HL-60 (cell line): ENCODE data around the gene SMARCC2.

ENCODE experiments used
- GABPA ChIP-seq: IDR thresholded peaks from 2 replicates; pipeline ENCODE4 v1.6.1; 2012; ENCODE audit warnings: low read depth
- POLR2AphosphoS5 ChIP-seq: IDR thresholded peaks from 2 replicates; pipeline ENCODE4 v1.6.1; 2012; ENCODE audit warnings: low read depth
- SPI1 ChIP-seq: IDR thresholded peaks from 2 replicates; pipeline ENCODE4 v1.6.1; 2012; ENCODE audit warnings: low read depth, mild to moderate bottlenecking, borderline replicate concordance
- TF ChIP-seq, protein P1 (sequence below): IDR thresholded peaks from one replicate; pipeline ENCODE4 v1.5.1; 2011; ENCODE audit warnings: low read length, control low read depth, inconsistent platforms; ENCODE audit not compliant: insufficient read depth
- TF ChIP-seq, protein P2 (sequence below): IDR thresholded peaks from 2 replicates; pipeline ENCODE4 v1.6.1; 2012; ENCODE audit warnings: low read depth; ENCODE audit not compliant: insufficient replicate concordance

- TF ChIP-seq, protein P1, sequence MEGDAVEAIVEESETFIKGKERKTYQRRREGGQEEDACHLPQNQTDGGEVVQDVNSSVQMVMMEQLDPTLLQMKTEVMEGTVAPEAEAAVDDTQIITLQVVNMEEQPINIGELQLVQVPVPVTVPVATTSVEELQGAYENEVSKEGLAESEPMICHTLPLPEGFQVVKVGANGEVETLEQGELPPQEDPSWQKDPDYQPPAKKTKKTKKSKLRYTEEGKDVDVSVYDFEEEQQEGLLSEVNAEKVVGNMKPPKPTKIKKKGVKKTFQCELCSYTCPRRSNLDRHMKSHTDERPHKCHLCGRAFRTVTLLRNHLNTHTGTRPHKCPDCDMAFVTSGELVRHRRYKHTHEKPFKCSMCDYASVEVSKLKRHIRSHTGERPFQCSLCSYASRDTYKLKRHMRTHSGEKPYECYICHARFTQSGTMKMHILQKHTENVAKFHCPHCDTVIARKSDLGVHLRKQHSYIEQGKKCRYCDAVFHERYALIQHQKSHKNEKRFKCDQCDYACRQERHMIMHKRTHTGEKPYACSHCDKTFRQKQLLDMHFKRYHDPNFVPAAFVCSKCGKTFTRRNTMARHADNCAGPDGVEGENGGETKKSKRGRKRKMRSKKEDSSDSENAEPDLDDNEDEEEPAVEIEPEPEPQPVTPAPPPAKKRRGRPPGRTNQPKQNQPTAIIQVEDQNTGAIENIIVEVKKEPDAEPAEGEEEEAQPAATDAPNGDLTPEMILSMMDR, result no peak
- TF ChIP-seq POLR2AphosphoS5 (no peak), GABPA (no peak), SPI1 (no peak)
- TF ChIP-seq, protein P2, sequence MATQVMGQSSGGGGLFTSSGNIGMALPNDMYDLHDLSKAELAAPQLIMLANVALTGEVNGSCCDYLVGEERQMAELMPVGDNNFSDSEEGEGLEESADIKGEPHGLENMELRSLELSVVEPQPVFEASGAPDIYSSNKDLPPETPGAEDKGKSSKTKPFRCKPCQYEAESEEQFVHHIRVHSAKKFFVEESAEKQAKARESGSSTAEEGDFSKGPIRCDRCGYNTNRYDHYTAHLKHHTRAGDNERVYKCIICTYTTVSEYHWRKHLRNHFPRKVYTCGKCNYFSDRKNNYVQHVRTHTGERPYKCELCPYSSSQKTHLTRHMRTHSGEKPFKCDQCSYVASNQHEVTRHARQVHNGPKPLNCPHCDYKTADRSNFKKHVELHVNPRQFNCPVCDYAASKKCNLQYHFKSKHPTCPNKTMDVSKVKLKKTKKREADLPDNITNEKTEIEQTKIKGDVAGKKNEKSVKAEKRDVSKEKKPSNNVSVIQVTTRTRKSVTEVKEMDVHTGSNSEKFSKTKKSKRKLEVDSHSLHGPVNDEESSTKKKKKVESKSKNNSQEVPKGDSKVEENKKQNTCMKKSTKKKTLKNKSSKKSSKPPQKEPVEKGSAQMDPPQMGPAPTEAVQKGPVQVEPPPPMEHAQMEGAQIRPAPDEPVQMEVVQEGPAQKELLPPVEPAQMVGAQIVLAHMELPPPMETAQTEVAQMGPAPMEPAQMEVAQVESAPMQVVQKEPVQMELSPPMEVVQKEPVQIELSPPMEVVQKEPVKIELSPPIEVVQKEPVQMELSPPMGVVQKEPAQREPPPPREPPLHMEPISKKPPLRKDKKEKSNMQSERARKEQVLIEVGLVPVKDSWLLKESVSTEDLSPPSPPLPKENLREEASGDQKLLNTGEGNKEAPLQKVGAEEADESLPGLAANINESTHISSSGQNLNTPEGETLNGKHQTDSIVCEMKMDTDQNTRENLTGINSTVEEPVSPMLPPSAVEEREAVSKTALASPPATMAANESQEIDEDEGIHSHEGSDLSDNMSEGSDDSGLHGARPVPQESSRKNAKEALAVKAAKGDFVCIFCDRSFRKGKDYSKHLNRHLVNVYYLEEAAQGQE, result no peak
These were observed 30.6 kb upstream of the SMARCC2 start for GRCh38 chr12:56219840-56220239.
